Astrocyte (in vitro differentiated cells and primary cell): ENCODE data around the gene RALGAPA2. TPM values are rescaled to one million over a fixed set of nuclear protein-coding genes. Genes with fewer than 3 reads are reported as not detected.

Source experiments
- DNase-seq: peaks from one replicate; pipeline ENCODE4 v3.0.0-alpha.2; 2010; ENCODE audit warnings: low read depth
- FAIRE-seq: peaks from 2 replicates; lab custom pipeline; 2011; peaks lifted over from hg19 to GRCh38; lab: Jason Lieb, UNC
- H2AFZ ChIP-seq: 2 replicates; pipeline ENCODE4 v1.6.0; 2012; ENCODE audit warnings: low read depth, low read length, inconsistent platforms
- H3K27ac ChIP-seq: 2 replicates; pipeline ENCODE4 v1.5.1; 2011; ENCODE audit warnings: low read depth, low read length, inconsistent platforms
- H3K27me3 ChIP-seq: 2 replicates; pipeline ENCODE4 v1.6.0; 2011; ENCODE audit warnings: low read length, inconsistent platforms; ENCODE audit not compliant: insufficient read depth
- H3K36me3 ChIP-seq: 2 replicates; pipeline ENCODE4 v1.5.1; 2011; ENCODE audit warnings: low read length, inconsistent platforms; ENCODE audit not compliant: insufficient read depth
- H3K4me1 ChIP-seq: 2 replicates; pipeline ENCODE4 v1.5.1; 2011; ENCODE audit warnings: low read length, inconsistent platforms; ENCODE audit not compliant: insufficient read depth
- H3K4me2 ChIP-seq: 2 replicates; pipeline ENCODE4 v1.6.0; 2012; ENCODE audit warnings: low read length, inconsistent platforms
- H3K4me3 ChIP-seq: 2 replicates; pipeline ENCODE4 v1.5.1; 2011; ENCODE audit warnings: low read depth, mild to moderate bottlenecking, low read length, inconsistent platforms; ENCODE audit not compliant: insufficient read depth
- H3K79me2 ChIP-seq: 2 replicates; pipeline ENCODE4 v1.6.0; 2012; ENCODE audit warnings: mild to moderate bottlenecking, low read length, inconsistent platforms; ENCODE audit not compliant: insufficient read depth
- H3K9ac ChIP-seq: 2 replicates; pipeline ENCODE4 v1.6.0; 2012; ENCODE audit warnings: mild to moderate bottlenecking, low read length, inconsistent platforms
- H3K9me3 ChIP-seq: 2 replicates; pipeline ENCODE4 v1.5.1; 2012; ENCODE audit warnings: low read depth, mild to moderate bottlenecking, low read length, inconsistent platforms; ENCODE audit not compliant: insufficient read depth
- H4K20me1 ChIP-seq: 2 replicates; pipeline ENCODE4 v1.6.0; 2012; ENCODE audit warnings: low read length, inconsistent platforms; ENCODE audit not compliant: insufficient read depth
- H3K27ac Mint-ChIP-seq: one replicate; pipeline ENCODE4 v1.8.0; 2021; ENCODE audit warnings: mild to moderate bottlenecking, mixed read lengths; ENCODE audit not compliant: unreplicated experiment
- H3K27me3 Mint-ChIP-seq: one replicate; pipeline ENCODE4 v1.8.0; 2021; ENCODE audit warnings: low read depth, mixed read lengths; ENCODE audit not compliant: unreplicated experiment
- H3K36me3 Mint-ChIP-seq: one replicate; pipeline ENCODE4 v1.8.0; 2021; ENCODE audit warnings: low read depth, mixed read lengths; ENCODE audit not compliant: unreplicated experiment
- H3K4me1 Mint-ChIP-seq: one replicate; pipeline ENCODE4 v1.8.0; 2021; ENCODE audit warnings: low read depth, mixed read lengths; ENCODE audit not compliant: unreplicated experiment
- H3K4me3 Mint-ChIP-seq: one replicate; pipeline ENCODE4 v1.8.0; 2021; ENCODE audit warnings: mild to moderate bottlenecking, moderate library complexity, mixed read lengths; ENCODE audit not compliant: unreplicated experiment
- H3K9me3 Mint-ChIP-seq: one replicate; pipeline ENCODE4 v1.8.0; 2021; ENCODE audit warnings: mild to moderate bottlenecking, mixed read lengths; ENCODE audit not compliant: unreplicated experiment
- CTCF ChIP-seq: IDR thresholded peaks from 2 replicates; pipeline ENCODE4 v1.5.1; 2011; ENCODE audit warnings: low read depth, mild to moderate bottlenecking, inconsistent platforms, low read length, moderate library complexity; ENCODE audit not compliant: insufficient read depth
- EZH2 ChIP-seq: IDR thresholded peaks from 2 replicates; pipeline ENCODE4 v1.6.1; 2012; ENCODE audit warnings: mild to moderate bottlenecking, low read length, inconsistent platforms; ENCODE audit not compliant: insufficient read depth
- total RNA-seq: library from RNA; stranded (reverse); gene quantifications from 2 replicates; pipeline ENCODE4 v1.2.1, GENCODE V29; 2021

The RALGAPA2 gene
- total RNA-seq, 1 donor from 2014 or later = 6.6 TPM

GRCh38 chr20:20503777-20504530, 208.5 kb downstream of the RALGAPA2 start:
- Histone ChIP-seq H3K4me1 (no peaks in the 10 kb centered on the region), H4K20me1 (no peaks in the 10 kb centered on the region), H3K4me2 (no peak overlapping the region), H3K36me3 (no peaks in the 10 kb centered on the region), H3K79me2 (no peaks in the 10 kb centered on the region), H3K9ac (no peak overlapping the region), H3K9me3 (no peaks in the 10 kb centered on the region), H3K27me3 (no peaks in the 10 kb centered on the region), H3K27ac (no peak overlapping the region), H3K4me3 (no peak overlapping the region), H2AFZ (no peak overlapping the region)
- Mint-ChIP-seq H3K27me3 (no peaks in the 10 kb centered on the region), H3K4me1 (no peaks in the 10 kb centered on the region), H3K36me3 (peaks cover 7% of the 10 kb centered on the region), H3K4me3 (no peak overlapping the region), H3K27ac (no peak overlapping the region), H3K9me3 (no peaks in the 10 kb centered on the region)
- FAIRE-seq (no peak), DNase-seq (no peak)
- TF ChIP-seq CTCF = no peak
- no peak for TF ChIP-seq EZH2

GRCh38 chr20:20501128-20501527, 211.3 kb downstream of the RALGAPA2 start:
- no peaks in the 10 kb centered on the region for H3K9me3 ChIP-seq
- no peak overlapping the region for H3K27ac ChIP-seq
- Mint-ChIP-seq H3K4me3 (no peak overlapping the region), H3K9me3 (no peaks in the 10 kb centered on the region), H3K27ac (no peak overlapping the region), H3K27me3 (no peaks in the 10 kb centered on the region), H3K4me1 (no peaks in the 10 kb centered on the region), H3K36me3 (peaks cover 7% of the 10 kb centered on the region)
- no peak for TF ChIP-seq CTCF
- TF ChIP-seq EZH2 = no peak
- no peak overlapping the region for H2AFZ ChIP-seq
- H3K4me1 ChIP-seq = peaks cover 5% of the 10 kb centered on the region
- no peak overlapping the region for H3K4me2 ChIP-seq
- H3K27me3 ChIP-seq = no peaks in the 10 kb centered on the region
- no peaks in the 10 kb centered on the region for H4K20me1 ChIP-seq
- FAIRE-seq = no peak
- no peak overlapping the region for H3K9ac ChIP-seq
- no peak for DNase-seq
- no peaks in the 10 kb centered on the region for H3K79me2 ChIP-seq
- H3K4me3 ChIP-seq = no peak overlapping the region
- H3K36me3 ChIP-seq = no peaks in the 10 kb centered on the region

GRCh38 chr20:20500312-20500711, 212.1 kb downstream of the RALGAPA2 start:
- peaks cover 7% of the 10 kb centered on the region for H3K36me3 Mint-ChIP-seq
- no peak overlapping the region for H3K4me3 Mint-ChIP-seq
- no peaks in the 10 kb centered on the region for H3K36me3 ChIP-seq
- H2AFZ ChIP-seq = no peak overlapping the region
- no peak overlapping the region for H3K27ac Mint-ChIP-seq
- H3K4me2 ChIP-seq = no peak overlapping the region
- no peak overlapping the region for H3K4me3 ChIP-seq
- H3K27ac ChIP-seq = no peak overlapping the region
- H3K79me2 ChIP-seq = no peaks in the 10 kb centered on the region
- H3K9me3 Mint-ChIP-seq = no peaks in the 10 kb centered on the region
- peaks cover 5% of the 10 kb centered on the region for H3K4me1 ChIP-seq
- H3K27me3 ChIP-seq = no peaks in the 10 kb centered on the region
- no peaks in the 10 kb centered on the region for H3K27me3 Mint-ChIP-seq
- TF ChIP-seq EZH2 (no peak), CTCF (no peak)
- H4K20me1 ChIP-seq = no peaks in the 10 kb centered on the region
- no peak overlapping the region for H3K9ac ChIP-seq
- H3K4me1 Mint-ChIP-seq = no peaks in the 10 kb centered on the region
- FAIRE-seq (no peak), DNase-seq (no peak)
- no peaks in the 10 kb centered on the region for H3K9me3 ChIP-seq
